Measurements from ENCODE around the gene FYB1.

FYB1 gene

DNA sequence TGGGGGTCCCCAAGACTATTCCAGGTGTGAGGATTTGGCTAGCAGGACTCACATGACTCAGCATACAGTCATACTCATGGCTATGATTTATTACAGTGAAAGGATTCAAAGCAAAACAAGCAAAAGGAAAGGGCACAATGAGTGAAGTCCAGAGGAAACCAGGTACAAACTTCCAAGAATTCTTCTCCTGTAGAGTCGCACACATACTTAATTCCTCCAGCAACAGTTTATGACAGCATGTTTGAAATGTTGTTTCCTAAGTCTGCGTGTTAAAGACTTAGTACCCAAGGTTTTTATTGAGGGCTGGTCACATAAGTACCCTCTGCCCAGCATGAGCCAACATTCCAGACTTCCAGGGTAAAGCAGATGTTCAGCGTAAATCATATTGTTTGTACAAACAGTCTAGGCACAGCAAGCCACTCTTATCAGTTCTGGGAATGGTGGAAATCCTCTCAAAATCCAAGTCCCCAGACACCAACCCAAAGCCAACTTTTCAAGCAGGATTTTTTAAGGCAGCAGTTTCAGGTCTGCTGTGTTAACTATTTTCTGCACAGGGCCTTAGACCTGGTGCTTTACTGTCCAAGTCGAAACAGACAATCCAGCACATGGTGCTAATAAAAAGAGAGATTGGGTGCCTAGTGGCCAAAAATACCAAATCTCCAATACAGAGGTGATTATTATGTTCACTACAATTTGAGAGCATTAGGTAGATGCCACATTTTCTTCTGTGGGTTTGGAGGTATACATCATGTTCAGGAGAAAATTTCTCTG lies 126.6 kb downstream of the FYB1 start:
- H3K27ac ChIP-seq (replicated peaks) = no peak overlapping the region
- no peak for DNase-seq (ENCODE audit: low read depth in 1 of 2, low spot score in 1 of 2)
- H3K27me3 ChIP-seq (ENCODE audit: insufficient read depth, poor library complexity, severe bottlenecking) = no peaks in the 10 kb centered on the region
- TF ChIP-seq POLR2AphosphoS5 (IDR thresholded peaks at IDR 0.05; ENCODE audit: low read depth) (no peak), CTCF (IDR thresholded peaks at IDR 0.05; ENCODE audit: insufficient read depth, low read length) (no peak), GABPA (IDR thresholded peaks at IDR 0.05; ENCODE audit: low read depth) (no peak), SPI1 (IDR thresholded peaks at IDR 0.05; ENCODE audit: borderline replicate concordance, low read depth) (no peak)
- TF ChIP-seq, protein P1, sequence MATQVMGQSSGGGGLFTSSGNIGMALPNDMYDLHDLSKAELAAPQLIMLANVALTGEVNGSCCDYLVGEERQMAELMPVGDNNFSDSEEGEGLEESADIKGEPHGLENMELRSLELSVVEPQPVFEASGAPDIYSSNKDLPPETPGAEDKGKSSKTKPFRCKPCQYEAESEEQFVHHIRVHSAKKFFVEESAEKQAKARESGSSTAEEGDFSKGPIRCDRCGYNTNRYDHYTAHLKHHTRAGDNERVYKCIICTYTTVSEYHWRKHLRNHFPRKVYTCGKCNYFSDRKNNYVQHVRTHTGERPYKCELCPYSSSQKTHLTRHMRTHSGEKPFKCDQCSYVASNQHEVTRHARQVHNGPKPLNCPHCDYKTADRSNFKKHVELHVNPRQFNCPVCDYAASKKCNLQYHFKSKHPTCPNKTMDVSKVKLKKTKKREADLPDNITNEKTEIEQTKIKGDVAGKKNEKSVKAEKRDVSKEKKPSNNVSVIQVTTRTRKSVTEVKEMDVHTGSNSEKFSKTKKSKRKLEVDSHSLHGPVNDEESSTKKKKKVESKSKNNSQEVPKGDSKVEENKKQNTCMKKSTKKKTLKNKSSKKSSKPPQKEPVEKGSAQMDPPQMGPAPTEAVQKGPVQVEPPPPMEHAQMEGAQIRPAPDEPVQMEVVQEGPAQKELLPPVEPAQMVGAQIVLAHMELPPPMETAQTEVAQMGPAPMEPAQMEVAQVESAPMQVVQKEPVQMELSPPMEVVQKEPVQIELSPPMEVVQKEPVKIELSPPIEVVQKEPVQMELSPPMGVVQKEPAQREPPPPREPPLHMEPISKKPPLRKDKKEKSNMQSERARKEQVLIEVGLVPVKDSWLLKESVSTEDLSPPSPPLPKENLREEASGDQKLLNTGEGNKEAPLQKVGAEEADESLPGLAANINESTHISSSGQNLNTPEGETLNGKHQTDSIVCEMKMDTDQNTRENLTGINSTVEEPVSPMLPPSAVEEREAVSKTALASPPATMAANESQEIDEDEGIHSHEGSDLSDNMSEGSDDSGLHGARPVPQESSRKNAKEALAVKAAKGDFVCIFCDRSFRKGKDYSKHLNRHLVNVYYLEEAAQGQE (IDR thresholded peaks at IDR 0.05; ENCODE audit: insufficient replicate concordance, low read depth) = no peak
- H3K4me3 ChIP-seq (replicated peaks; ENCODE audit: insufficient read depth, low read length) = no peak overlapping the region

GRCh38 chr5:39091940-39092580 lies 127.3 kb downstream of the FYB1 start:
- no peak overlapping the region for H3K27ac ChIP-seq (replicated peaks)
- TF ChIP-seq GABPA (IDR thresholded peaks at IDR 0.05; ENCODE audit: low read depth) (no peak), SPI1 (IDR thresholded peaks at IDR 0.05; ENCODE audit: borderline replicate concordance, low read depth) (no peak), CTCF (IDR thresholded peaks at IDR 0.05; ENCODE audit: insufficient read depth, low read length) (no peak), POLR2AphosphoS5 (IDR thresholded peaks at IDR 0.05; ENCODE audit: low read depth) (no peak)
- TF ChIP-seq, protein P1 (IDR thresholded peaks at IDR 0.05; ENCODE audit: insufficient replicate concordance, low read depth) = no peak

GRCh38 chr5:39083968-39084367 lies 135.4 kb downstream of the FYB1 start:
- no peak overlapping the region for H3K4me3 ChIP-seq (replicated peaks; ENCODE audit: insufficient read depth, low read length)
- no peak for DNase-seq (ENCODE audit: low read depth in 1 of 2, low spot score in 1 of 2)
- TF ChIP-seq CTCF (IDR thresholded peaks at IDR 0.05; ENCODE audit: insufficient read depth, low read length) (no peak), POLR2AphosphoS5 (IDR thresholded peaks at IDR 0.05; ENCODE audit: low read depth) (no peak), GABPA (IDR thresholded peaks at IDR 0.05; ENCODE audit: low read depth) (no peak), SPI1 (IDR thresholded peaks at IDR 0.05; ENCODE audit: borderline replicate concordance, low read depth) (no peak)
- TF ChIP-seq, protein P1 (IDR thresholded peaks at IDR 0.05; ENCODE audit: insufficient replicate concordance, low read depth) = no peak

More at GRCh38 chr5:39091940-39092580, 127.3 kb downstream of the FYB1 start:
- H3K4me3 ChIP-seq (replicated peaks; ENCODE audit: insufficient read depth, low read length) = no peak overlapping the region
- no peak for DNase-seq (ENCODE audit: low read depth in 1 of 2, low spot score in 1 of 2)
- H3K27me3 ChIP-seq (ENCODE audit: insufficient read depth, poor library complexity, severe bottlenecking) = no peaks in the 10 kb centered on the region

More at GRCh38 chr5:39083968-39084367, 135.4 kb downstream of the FYB1 start:
- H3K27ac ChIP-seq (replicated peaks) = no peak overlapping the region
- H3K27me3 ChIP-seq (ENCODE audit: insufficient read depth, poor library complexity, severe bottlenecking) = no peaks in the 10 kb centered on the region

Data from HL-60 (cell line).